Fibroblast of lung (primary cell): Measurements from ENCODE around the gene SDSL. TPM values are rescaled to one million over a fixed set of nuclear protein-coding genes. Genes with fewer than 3 reads are reported as not detected.

Experiments used
- DNase-seq, 2 donors: peaks; one replicate each; pipeline versions ENCODE4 v3.0.0 to v3.0.0-alpha.2; 2010; ENCODE audit warnings: low read depth in 2 of 2
- H2AFZ ChIP-seq: 2 replicates; pipeline ENCODE4 v1.5.1; 2012; ENCODE audit warnings: low read length, control low read depth, inconsistent platforms
- H3K27ac ChIP-seq: 2 replicates; pipeline ENCODE4 v1.5.1; 2011; ENCODE audit warnings: low read length, control low read depth; ENCODE audit not compliant: insufficient read depth
- H3K27me3 ChIP-seq: 2 replicates; pipeline ENCODE4 v1.5.1; 2011; ENCODE audit warnings: mild to moderate bottlenecking, low read length; ENCODE audit not compliant: control insufficient read depth, insufficient read depth
- H3K36me3 ChIP-seq: 2 replicates; pipeline ENCODE4 v1.5.1; 2011; ENCODE audit warnings: low read length; ENCODE audit not compliant: control insufficient read depth, insufficient read depth
- H3K4me1 ChIP-seq: 2 replicates; pipeline ENCODE4 v1.5.1; 2011; ENCODE audit warnings: low read length; ENCODE audit not compliant: control insufficient read depth, insufficient read depth; ENCODE audit errors: extremely low read depth
- H3K4me2 ChIP-seq: 2 replicates; pipeline ENCODE4 v1.5.1; 2011; ENCODE audit warnings: low read length, control low read depth; ENCODE audit not compliant: insufficient read depth; ENCODE audit errors: extremely low read depth
- H3K4me3 ChIP-seq, 4 experiments: fragments of 200-600 bp in 1 of 4; sonication (generic) in 1 of 4; replicated peaks in 1 of 4; 2 replicates each; pipeline ENCODE4 v1.5.1; 2011 to 2016; ENCODE audit warnings: low read length in 4 of 4, low read depth in 3 of 4, mild to moderate bottlenecking in 3 of 4, control low read depth in 2 of 4, inconsistent platforms in 1 of 4, mixed read lengths in 1 of 4; ENCODE audit not compliant: insufficient read depth in 1 of 4; ENCODE audit errors: control extremely low read depth in 1 of 4
- H3K79me2 ChIP-seq: 2 replicates; pipeline ENCODE4 v1.5.1; 2012; ENCODE audit warnings: mild to moderate bottlenecking, low read length, inconsistent platforms; ENCODE audit not compliant: control insufficient read depth, insufficient read depth
- H3K9ac ChIP-seq: 2 replicates; pipeline ENCODE4 v1.5.1; 2011; ENCODE audit warnings: mild to moderate bottlenecking, low read length, control low read depth; ENCODE audit not compliant: insufficient read depth
- H3K9me3 ChIP-seq: 2 replicates; pipeline ENCODE4 v1.5.1; 2012; ENCODE audit warnings: low read depth, low read length; ENCODE audit not compliant: control insufficient read depth, insufficient read depth
- H4K20me1 ChIP-seq: 2 replicates; pipeline ENCODE4 v1.5.1; 2011; ENCODE audit warnings: low read length; ENCODE audit not compliant: control insufficient read depth, insufficient read depth; ENCODE audit errors: extremely low read depth
- EZH2 ChIP-seq: IDR thresholded peaks from 2 replicates; pipeline ENCODE4 v1.5.1; 2012; ENCODE audit warnings: low read length, control low read depth, mild to moderate bottlenecking; ENCODE audit errors: missing control alignments
- polyA plus RNA-seq, 2 donors: library from polyadenylated mRNA; depleted of rRNA in 1 of 2; stranded (reverse) in 1 of 2; unstranded in 1 of 2; fragments of >200 nt; gene quantifications; 2 replicates each; pipeline ENCODE4 v1.2.1, GENCODE V29; 2011 to 2012; ENCODE audit warnings: missing spikeins in 1 of 2
- total RNA-seq: library from RNA; depleted of rRNA; stranded (reverse); fragments of >200 nt; gene quantifications from 2 replicates; pipeline ENCODE4 v1.2.1, GENCODE V29; 2014
- TF ChIP-seq, protein P1 (sequence below), 2 donors: IDR thresholded peaks in 1 of 2; conservative IDR thresholded peaks in 1 of 2; 1 replicate in 1 of 2; 2 replicates in 1 of 2; pipeline ENCODE4 v1.5.1; 2011 to 2012; ENCODE audit warnings: low read length in 2 of 2, control low read depth in 1 of 2, inconsistent platforms in 1 of 2, low read depth in 1 of 2, mild to moderate bottlenecking in 1 of 2

SDSL gene
- total and polyA plus RNA-seq, 2 donors (not counting 1 experiment from before 2014, with no cell fraction given): 5.1 to 12.4 TPM

DNA sequence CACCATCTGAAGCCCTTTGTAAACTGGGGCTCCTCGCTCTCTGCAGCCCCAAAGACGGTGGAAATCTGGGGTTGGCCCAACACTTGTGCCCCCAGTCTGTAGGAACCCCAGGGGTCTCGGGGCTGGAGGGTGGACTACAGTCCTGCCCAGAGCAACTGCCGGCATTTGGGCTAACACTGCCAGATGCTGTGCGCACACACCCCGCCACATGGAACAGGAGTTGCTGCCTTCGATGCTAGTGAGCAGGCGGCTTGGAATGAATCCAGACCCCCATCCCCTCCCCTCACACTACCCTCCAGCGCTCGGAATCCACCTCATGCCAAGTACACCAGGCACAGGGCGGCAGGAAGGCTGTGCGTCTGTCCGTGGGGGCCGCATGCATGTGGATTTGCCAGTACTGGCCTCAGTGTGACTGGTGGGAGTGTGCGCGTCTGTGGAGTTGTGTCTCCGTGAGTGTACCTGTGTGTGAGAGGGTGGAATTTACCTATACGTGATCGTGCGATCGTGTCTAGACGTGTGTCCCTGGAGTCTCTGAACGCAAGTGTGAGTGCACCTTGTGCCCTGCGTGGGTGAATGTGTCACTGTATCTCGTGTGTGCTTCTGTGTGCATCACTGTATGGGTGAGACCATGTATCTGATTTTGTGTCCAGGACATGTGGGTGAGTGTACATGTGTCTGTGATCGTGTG is 44.4 kb downstream of the SDSL start:
- Histone ChIP-seq H3K27ac (no peak overlapping the region), H3K9me3 (no peaks in the 10 kb centered on the region), H3K27me3 (peaks cover 78% of the 10 kb centered on the region), H3K36me3 (no peaks in the 10 kb centered on the region), H3K79me2 (no peaks in the 10 kb centered on the region), H3K4me1 (no peaks in the 10 kb centered on the region), H4K20me1 (no peaks in the 10 kb centered on the region), H2AFZ (no peak overlapping the region), H3K4me3 (peak overlapping the region in 1 of 4 experiments; percentile 47), H3K4me2 (no peak overlapping the region), H3K9ac (no peak overlapping the region)
- DNase-seq: no peak
- TF ChIP-seq, protein P1, sequence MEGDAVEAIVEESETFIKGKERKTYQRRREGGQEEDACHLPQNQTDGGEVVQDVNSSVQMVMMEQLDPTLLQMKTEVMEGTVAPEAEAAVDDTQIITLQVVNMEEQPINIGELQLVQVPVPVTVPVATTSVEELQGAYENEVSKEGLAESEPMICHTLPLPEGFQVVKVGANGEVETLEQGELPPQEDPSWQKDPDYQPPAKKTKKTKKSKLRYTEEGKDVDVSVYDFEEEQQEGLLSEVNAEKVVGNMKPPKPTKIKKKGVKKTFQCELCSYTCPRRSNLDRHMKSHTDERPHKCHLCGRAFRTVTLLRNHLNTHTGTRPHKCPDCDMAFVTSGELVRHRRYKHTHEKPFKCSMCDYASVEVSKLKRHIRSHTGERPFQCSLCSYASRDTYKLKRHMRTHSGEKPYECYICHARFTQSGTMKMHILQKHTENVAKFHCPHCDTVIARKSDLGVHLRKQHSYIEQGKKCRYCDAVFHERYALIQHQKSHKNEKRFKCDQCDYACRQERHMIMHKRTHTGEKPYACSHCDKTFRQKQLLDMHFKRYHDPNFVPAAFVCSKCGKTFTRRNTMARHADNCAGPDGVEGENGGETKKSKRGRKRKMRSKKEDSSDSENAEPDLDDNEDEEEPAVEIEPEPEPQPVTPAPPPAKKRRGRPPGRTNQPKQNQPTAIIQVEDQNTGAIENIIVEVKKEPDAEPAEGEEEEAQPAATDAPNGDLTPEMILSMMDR (conservative IDR thresholded peaks at IDR 0.05 in 1 of 2, IDR thresholded peaks at IDR 0.05 in 1 of 2; ENCODE audit: low read depth in 1 of 2, low read length in 2 of 2): no peak
- TF ChIP-seq EZH2: peak; percentile 96

DNA sequence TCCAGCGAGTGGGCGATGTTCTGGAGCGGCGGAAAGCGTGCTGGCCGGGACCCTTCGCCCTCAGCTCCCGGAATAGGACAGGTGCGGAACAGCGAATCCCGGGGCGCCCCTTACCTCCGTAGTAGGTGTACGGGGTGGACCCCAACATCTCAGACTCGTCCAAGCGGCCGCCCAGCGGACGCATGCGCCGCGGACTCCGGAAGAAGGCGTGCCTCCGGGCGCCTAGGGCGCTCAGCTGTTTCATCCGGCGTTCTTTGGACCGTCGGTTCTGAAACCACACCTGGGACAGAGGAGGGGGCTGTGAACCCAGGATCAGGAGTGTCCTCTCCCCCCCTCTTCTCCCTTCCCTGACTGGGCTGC is 44.9 kb downstream of the SDSL start:
- Histone ChIP-seq H3K9ac (no peak overlapping the region), H3K36me3 (no peaks in the 10 kb centered on the region), H3K27ac (no peak overlapping the region), H2AFZ (no peak overlapping the region), H3K79me2 (no peaks in the 10 kb centered on the region), H3K9me3 (no peaks in the 10 kb centered on the region), H3K27me3 (peaks cover 83% of the 10 kb centered on the region), H3K4me2 (peak overlapping the region; percentile 13), H3K4me1 (no peaks in the 10 kb centered on the region), H4K20me1 (no peaks in the 10 kb centered on the region), H3K4me3 (peak overlapping the region in 2 of 4 experiments; percentile 34 to 47)
- TF ChIP-seq, protein P1 (conservative IDR thresholded peaks at IDR 0.05 in 1 of 2, IDR thresholded peaks at IDR 0.05 in 1 of 2; ENCODE audit: low read depth in 1 of 2, low read length in 2 of 2): no peak
- peak; percentile 21 for TF ChIP-seq EZH2
- no peak for DNase-seq

DNA sequence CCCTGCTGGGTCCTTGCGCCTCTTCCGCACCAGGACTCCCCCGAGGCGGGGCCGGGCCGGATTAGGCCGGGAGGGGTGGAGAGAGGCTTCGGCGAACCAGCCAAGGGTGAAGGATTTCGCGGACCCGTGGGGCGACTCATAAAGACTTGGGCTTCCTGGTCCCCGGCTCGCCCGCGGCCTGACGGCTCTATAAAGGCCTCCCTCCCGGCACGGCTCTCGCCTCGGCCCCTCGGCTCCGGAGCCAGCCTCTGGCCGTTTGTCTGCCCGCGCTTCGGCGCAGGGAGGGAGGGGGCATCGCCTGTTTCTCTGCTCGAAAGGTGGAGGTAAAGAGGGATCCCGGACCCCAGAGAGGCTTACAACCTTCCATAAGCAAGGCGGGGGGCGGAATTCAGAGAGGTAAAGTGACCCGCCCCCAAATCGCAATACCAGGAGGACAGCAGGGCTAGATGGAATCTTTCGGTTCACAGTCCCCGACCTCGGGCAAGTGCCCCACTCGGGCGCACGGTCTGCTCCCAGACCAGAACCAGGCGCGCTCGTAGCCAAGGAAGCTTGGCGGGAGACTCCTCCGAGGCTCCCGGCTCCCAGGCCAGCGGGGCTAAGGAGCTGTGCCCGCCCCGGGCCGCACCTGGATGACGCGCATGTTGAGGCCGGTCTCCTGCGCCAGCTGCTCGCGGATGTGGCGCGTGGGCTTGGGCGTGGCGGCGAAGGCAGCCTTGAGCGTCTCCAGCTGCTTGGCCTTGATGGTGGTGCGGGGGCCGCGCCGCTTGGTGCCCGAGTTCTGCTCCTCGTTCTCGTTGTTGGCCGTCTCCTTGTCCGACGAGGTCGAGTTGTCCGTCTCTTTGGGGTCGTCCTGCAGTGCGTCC is 45.6 kb downstream of the SDSL start:
- Histone ChIP-seq H3K36me3 (no peaks in the 10 kb centered on the region), H4K20me1 (no peaks in the 10 kb centered on the region), H3K4me2 (no peak overlapping the region), H3K27ac (no peak overlapping the region), H3K9me3 (no peaks in the 10 kb centered on the region), H3K9ac (no peak overlapping the region), H3K4me1 (no peaks in the 10 kb centered on the region), H3K79me2 (no peaks in the 10 kb centered on the region), H3K4me3 (peak overlapping the region in 2 of 4 experiments; percentile 34 to 47), H3K27me3 (peaks cover 87% of the 10 kb centered on the region), H2AFZ (no peak overlapping the region)
- DNase-seq: no peak
- peak; percentile 99 for TF ChIP-seq EZH2
- TF ChIP-seq, protein P1 (conservative IDR thresholded peaks at IDR 0.05 in 1 of 2, IDR thresholded peaks at IDR 0.05 in 1 of 2; ENCODE audit: low read depth in 1 of 2, low read length in 2 of 2): no peak
